GM21619 (cell line): Measurements from ENCODE around the gene TYW3.
"Not testable (repeated sequence)": the region's sequence is repeated elsewhere in the genome, so short reads cannot be mapped to it uniquely, and the experiment has no call there.

Source experiments
- ATAC-seq: cut with Tn5 transposase; IDR thresholded peaks from one replicate; pipeline ENCODE4 v1.9.1; 2021; ENCODE audit not compliant: unreplicated experiment

The TYW3 gene

GRCh38 chr1:74729741-74730478 lies 3.0 kb upstream of the TYW3 start:
- ATAC-seq = no peak

GRCh38 chr1:74731399-74732052 lies 1.4 kb upstream of the TYW3 start:
- peak; percentile 32 for ATAC-seq

- peak; percentile 9 for ATAC-seq
Measured at GRCh38 chr1:74732071-74732946, 643 bp upstream of the TYW3 start.

- ATAC-seq = peak; percentile 45
Measured at GRCh38 chr1:74733604-74734484, 892 bp downstream of the TYW3 start.

- ATAC-seq = no peak
Measured at GRCh38 chr1:74737333-74737732, 4.4 kb downstream of the TYW3 start.

GRCh38 chr1:74740307-74740980 lies 7.5 kb downstream of the TYW3 start:
- not testable (repeated sequence) for ATAC-seq

GRCh38 chr1:74745247-74745646 lies 12.3 kb downstream of the TYW3 start:
- ATAC-seq = not testable (repeated sequence)

GRCh38 chr1:74748960-74749359 lies 16.0 kb downstream of the TYW3 start:
- ATAC-seq = peak; percentile 57

- no peak for ATAC-seq
Measured at GRCh38 chr1:74753104-74753503, 20.2 kb downstream of the TYW3 start.

- no peak for ATAC-seq
Measured at GRCh38 chr1:74755475-74755874, 22.5 kb downstream of the TYW3 start.

- not testable (repeated sequence) for ATAC-seq
Measured at GRCh38 chr1:74756650-74757049, 23.7 kb downstream of the TYW3 start.

GRCh38 chr1:74763807-74764206 lies 30.9 kb downstream of the TYW3 start:
- ATAC-seq = no peak

- ATAC-seq = no peak
Measured at GRCh38 chr1:74766579-74766978, 33.6 kb downstream of the TYW3 start.

- ATAC-seq = no peak
Measured at GRCh38 chr1:74767490-74767889, 34.5 kb downstream of the TYW3 start.

- peak; percentile 85 for ATAC-seq
Measured at GRCh38 chr1:74771913-74772515, 39.1 kb downstream of the TYW3 start.

GRCh38 chr1:74772945-74773344 lies 40.0 kb downstream of the TYW3 start:
- no peak for ATAC-seq

- ATAC-seq = no peak
Measured at GRCh38 chr1:74773582-74773981, 40.6 kb downstream of the TYW3 start.

GRCh38 chr1:74775735-74776134 lies 42.8 kb downstream of the TYW3 start:
- no peak for ATAC-seq

- ATAC-seq = no peak
Measured at GRCh38 chr1:74777525-74777924, 44.6 kb downstream of the TYW3 start.

GRCh38 chr1:74779750-74780149 lies 46.8 kb downstream of the TYW3 start:
- ATAC-seq = no peak
